Measurements from ENCODE around the gene SUCLG1. TPM values are rescaled to one million over a fixed set of nuclear protein-coding genes. Genes with fewer than 3 reads are reported as not detected.

The SUCLG1 gene
- polyA plus RNA-seq, 1 donor = 79.2 TPM

DNA sequence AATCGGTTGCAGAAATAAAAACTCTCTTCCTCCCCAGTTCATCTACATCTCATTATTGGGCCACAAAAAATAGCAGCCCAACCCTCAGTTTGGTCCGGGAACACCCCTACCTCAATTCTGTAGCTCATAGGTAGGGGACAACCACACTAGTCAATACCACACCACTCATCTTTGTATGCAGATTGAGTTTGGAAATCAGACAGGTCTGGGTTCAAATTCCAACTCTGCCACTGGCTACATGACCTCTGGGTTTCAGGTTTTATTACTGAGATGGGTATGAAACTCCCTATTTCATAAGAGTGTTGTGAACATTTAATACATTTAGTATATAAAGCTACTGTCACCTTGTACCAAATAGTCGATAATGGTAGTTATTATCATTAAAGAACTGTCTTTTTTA lies 2.2 kb upstream of the SUCLG1 start:
- DNase-seq (ENCODE audit: low read depth) = no peak

DNA sequence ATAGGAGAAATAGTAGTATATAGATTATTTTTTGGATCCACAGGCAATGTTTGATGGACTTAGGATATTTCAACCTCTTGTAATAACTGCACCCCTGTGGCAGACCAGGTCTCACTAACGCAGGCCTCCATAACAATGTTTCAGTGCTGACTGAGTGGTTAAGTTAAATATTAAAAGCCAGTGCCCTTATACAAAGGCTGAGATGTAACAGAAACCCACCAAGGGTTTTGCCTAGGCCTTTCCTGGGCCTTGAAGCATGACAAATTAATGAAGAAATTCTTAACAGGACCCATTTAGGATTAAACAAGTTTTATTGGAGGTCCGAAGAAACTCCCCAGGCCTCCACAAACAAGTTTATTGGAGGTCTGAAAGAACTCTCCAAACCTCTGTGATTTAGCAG lies 1.6 kb upstream of the SUCLG1 start:
- no peak for DNase-seq (ENCODE audit: low read depth)

DNA sequence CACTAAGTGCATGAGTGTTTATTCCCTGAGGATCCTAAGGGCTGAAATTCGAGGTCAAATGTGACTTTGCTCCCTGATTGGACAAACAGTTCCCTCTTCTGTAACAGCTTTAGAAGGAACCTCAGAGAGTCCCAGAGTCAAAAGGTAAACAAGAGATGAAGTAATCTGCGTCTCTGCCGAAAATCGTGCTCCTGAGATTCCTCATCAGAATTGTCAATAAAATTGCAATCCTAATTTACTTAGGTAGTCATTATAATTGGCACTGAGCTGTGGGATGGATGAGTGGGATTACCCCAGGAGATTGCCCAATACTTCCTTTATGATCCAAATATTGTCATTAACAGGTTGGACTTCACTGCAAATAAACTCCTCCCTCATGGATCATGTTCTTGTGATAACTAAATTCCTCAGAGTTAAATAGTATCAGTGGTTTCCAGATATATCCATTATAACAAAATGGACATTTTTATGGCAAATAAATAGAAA lies 907 bp upstream of the SUCLG1 start:
- no peak for DNase-seq (ENCODE audit: low read depth)

DNA sequence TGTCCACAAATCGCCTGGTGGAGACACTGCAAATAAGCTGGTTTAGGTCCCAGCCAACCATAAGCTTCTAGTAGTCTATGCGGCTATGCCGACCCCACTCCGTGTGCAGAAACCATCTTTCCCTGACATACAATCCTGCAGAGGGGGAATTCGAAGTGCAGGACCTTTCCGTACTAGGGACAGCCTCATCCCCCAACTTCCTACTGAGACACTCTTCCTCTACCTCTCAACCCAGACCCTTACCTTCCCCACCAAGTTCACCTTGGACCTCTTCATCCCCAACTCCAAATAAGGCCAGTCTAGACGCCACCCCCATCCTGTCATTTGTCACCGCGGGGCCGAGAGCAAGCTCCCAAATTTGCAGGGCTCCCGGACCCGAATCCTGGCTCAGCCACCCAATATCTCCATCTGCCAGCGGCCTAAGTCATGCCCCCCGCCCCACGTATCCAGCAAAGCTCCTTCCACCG lies 496 bp downstream of the SUCLG1 start:
- DNase-seq (ENCODE audit: low read depth) = no peak

DNA sequence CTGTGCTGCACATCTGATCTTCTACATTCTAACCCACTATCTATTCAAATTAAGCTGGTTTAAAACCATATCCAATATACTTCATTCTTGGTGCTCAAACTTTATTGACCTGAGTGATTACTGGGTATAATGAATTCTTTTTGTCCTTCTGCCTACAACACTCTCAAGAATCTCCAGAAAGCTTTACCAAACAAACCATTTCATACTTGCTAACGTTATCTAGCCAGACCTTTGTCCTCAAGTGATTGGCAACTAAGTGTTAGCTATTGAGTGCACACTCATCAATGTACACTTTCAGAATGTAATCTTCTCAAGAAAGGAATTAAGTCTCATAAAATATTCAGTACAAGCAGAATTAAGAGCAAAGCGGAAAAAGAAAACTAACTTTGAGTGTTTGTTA lies 1.4 kb downstream of the SUCLG1 start:
- no peak for DNase-seq (ENCODE audit: low read depth)

DNA sequence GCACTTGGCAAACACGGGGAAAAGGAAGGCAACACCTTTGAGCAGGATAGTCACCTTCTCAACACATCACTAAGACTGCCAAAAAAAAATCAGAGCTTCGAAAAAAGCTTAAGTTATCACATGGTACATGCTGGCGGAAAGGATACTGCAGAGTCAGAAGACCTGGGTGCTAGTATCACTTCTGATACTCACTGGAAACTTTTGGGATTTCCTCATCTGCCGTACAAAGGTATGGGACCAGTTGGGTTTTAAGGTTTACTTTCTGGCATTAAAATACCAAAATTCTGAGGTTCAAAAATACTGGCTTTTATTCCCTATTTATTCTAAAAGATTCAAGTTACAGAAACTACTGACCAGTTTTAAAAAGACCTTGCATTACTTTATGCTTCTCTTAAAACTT lies 2.9 kb downstream of the SUCLG1 start:
- DNase-seq (ENCODE audit: low read depth) = no peak

DNA sequence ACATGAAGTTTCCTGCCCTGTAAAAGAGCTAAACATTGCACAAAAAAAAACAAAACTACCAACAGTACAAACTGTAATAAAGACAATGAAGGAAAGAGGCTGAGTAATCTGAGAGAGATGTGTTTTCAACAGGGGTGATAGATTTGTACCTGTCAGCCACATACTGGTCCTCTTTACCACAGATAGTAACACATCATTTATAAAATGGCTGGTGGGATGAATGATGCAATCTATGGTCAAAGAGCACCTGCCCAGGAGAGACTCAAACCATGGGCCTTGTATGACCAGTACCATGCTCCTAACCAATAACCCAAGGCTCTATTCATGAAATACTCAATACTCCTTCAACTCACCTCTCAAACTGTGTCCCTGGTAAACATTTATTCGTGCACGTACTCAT lies 4.5 kb downstream of the SUCLG1 start:
- no peak for DNase-seq (ENCODE audit: low read depth)

DNA sequence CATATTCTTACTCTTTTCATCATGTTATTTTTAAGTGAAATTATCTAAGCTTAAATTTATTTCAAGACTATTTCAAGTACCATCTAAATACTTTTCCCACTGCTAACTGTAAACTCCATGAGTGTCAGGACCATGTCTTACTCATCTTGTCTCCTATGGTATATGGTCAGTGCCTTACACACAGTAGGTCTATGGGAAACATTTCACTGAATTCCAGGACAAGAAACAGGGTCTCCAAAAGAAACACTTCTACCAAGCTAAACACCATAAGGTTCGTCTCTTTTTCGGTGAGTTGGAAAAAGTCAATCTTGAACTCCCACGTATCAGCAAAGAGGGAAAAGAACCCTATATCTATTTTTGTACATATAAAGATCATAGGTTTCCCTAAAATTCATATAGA lies 6.5 kb downstream of the SUCLG1 start:
- DNase-seq (ENCODE audit: low read depth) = no peak

DNA sequence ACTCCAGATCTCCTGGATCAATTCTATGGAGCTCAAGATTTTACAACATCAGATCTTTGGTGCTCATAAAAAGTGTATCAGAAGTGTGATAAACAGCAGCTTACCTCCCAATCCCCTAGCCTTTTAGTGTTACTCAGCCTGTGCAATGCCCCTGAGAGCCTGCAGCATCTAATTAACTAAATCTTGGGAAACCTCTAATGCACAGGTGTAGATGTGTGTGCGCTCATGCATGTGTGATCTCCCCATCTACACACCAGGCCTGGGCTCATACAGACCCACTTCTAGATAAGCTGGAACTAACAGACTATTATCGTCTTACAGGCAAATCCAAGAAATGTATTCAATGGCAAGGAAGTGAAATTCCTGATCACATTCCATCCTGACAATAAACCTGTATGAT lies 7.5 kb downstream of the SUCLG1 start:
- no peak for DNase-seq (ENCODE audit: low read depth)

DNA sequence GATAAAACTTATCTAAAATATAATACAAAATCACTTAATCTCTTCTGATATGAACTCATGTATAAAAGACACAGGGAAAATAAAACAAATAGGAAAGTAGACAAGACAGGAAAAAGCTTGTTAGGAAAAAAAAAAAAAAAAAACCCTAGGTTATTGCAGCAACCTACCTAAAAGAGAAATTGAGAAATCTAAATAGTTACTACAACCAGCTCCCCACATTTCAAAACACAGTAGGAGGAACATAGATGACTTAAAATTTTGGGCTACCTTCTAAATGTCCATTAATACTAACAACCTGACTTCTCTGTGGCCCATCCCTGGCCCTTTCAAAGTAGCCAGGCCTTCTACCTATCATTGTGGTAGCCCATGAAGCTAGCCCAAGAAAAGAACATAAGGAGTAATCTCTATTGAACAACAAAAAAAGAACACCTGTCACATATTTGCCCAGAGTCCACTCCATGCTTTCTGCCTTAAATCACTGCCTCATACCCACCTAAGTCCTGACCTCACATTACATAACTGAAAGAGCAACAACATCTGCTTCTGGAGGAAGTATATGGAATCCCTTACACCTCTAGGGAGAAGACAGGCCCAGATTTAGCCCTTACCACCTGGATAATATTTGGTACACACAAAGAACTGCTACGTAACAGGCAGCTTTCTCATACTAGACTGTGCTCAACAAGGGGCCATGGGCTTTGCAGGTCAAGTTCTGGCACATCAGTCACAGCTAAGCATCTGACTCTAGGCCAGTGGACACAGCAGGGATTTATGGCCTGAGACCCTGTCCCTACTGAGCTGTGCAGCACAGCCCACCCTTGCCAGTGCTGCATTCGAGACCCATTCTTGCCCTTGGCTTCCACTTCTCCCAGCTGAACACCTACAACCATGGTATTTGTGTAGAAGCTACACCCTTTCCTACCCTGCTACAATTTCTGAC lies 8.5 kb downstream of the SUCLG1 start:
- no peak for DNase-seq (ENCODE audit: low read depth)

DNA sequence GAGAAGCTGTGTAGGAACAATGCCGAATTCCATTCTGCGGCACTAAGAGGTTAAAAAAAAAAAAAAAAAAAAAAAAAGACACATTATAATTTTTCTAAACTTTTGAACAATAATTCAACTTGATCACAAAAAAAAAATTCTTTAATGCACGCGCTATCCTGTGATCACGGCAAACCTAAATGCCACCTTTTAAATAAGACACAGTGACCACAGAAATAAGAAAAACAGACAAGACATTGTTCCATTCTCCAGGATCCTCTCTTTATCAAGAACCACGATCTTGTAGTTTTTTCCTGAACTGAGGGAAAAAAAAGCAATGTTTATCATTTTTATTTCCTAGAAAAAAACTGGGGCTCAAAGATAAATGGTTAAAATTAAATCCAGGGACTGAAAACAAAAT lies 9.4 kb downstream of the SUCLG1 start:
- DNase-seq (ENCODE audit: low read depth) = no peak

DNA sequence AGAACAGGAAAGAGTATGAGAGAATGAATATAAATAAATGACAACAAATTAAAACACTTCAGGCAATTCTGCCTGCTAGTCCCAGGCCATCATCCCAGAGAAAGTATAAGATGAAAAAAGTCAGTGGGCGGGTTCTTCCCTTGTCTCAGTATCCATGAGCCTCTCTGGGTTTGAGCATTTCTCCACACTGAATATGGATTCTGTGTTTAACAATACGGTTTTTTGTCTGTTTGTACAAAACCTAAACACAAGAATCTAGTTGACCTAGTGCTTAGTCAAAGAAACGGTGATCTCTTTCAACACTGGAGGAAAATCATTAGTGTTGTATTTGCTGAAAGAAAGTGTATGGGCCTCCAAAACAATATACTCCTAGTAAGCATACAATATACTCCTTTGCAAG lies 10.0 kb downstream of the SUCLG1 start:
- DNase-seq (ENCODE audit: low read depth) = no peak

DNA sequence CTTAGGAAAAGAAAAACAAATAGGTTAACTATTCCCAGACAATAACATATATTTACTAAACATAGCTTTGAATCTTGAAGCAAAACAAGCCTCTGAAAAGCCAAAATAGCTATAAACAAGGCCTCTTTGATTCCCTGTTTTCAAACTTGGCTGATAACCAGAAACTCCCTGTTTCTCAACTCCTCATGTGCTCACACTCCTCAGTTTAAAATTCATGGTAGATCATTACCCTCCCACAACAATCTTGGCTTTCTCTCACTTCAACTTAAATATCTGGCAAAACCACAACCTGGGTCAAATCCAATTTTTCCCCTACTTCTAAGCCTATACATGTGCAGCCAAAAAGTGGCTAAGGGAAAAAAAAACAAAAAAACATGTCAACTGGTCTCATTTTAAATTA lies 15.6 kb downstream of the SUCLG1 start:
- no peak for DNase-seq (ENCODE audit: low read depth)

DNA sequence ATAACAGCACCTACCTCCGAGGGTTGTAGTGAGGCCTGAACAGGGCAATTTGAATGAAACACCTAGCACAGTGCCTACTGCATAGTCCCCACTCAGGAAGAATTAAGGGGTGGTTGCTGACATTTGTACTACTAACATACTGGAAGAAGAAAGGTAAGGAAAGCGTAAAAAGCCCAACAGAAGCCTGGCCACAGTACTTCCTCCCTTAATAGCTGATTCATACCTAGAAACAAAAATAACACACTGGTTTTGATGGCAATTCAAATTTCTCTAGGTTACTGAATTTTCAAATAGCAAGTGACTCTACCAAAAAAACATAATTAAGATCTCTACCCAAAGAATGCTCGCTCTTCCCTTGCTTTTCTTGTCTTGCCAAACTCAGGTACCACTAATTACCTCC lies 16.2 kb downstream of the SUCLG1 start:
- DNase-seq (ENCODE audit: low read depth) = no peak

DNA sequence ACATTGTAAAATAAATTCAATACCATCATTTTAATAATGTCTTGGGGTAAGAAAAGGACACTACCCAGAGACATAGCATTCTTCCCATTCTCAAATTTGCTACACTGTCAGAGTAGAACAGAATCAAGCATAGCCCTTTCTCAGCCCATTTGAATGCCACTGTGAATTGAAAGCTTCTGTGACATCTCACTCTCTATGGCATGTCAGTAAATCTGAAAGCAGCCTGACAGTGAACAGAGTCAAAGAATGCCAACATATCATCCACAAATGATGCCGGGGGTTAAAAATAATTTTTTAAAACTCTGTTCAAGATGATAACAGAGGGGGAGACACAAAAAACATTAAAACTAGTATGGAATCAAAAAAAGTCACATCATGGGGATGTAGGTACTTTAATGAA lies 17.6 kb downstream of the SUCLG1 start:
- no peak for DNase-seq (ENCODE audit: low read depth)

DNA sequence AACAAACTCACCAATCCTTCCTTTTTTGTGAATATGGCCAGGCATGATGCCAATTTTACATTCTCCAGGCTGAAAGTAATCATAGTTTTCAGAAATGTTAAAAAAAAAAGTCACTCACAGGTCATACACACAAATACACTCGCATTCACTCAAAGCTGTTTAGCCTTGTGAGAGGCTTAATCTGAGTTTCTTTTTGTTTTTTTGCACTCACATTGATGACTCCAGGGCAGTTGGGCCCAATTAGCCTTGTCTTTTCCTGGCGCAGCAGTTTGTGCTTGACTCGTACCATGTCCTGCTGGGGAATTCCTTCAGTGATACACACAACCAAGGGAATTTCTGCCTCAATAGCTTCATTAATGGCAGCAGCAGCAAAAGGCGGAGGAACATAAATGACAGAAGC lies 18.0 kb downstream of the SUCLG1 start:
- no peak for DNase-seq (ENCODE audit: low read depth)

DNA sequence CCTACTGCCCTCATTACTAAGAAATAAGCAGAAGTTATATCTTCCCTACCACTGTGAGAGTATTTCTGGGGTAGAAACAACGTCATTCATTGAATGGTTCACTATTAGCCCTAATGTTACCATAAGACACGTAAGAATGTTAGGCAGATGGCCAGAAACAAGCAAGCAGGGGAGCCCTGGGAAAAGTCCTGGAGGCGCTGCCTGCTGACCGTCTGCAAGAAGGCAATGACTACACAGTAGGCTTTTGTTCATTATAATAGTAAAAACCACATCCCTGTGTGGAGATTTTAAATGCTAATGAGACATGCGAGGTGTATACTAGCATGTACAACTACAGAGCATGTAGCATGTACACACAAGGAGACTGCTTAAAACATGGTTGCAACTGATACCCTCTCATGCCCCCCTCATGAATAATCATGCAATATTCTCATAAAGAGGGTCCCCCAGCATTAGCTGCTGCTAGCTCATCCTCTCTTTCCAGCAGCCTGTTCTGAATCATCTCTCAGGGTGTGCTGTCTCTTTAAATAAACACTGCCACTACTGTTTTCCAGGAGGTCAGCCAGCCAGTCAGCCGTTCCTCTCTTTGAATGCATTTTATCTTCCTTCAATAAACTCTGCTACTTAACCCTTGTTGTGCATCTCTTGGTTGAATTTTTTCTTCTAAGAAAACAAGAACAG lies 23.6 kb downstream of the SUCLG1 start:
- no peak for DNase-seq (ENCODE audit: low read depth)

DNA sequence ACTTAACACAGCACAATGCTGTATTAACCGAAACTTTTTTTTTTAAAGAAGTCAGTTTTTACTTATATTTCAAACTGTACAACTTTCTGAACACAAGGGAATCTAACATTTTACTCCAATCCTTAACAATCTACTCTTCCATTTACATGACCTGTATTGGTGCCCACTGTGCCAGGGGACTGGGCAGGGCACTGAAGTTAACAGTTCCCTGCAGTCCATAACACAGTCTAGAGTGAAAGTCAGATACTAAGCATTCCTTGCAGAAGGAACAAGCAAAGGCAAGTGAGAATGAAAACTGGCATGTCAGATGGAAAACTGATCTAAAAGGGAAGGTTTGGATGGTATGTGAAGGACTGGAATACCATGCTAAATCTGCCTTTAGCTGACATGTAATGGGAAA lies 29.8 kb downstream of the SUCLG1 start:
- no peak for DNase-seq (ENCODE audit: low read depth)

DNA sequence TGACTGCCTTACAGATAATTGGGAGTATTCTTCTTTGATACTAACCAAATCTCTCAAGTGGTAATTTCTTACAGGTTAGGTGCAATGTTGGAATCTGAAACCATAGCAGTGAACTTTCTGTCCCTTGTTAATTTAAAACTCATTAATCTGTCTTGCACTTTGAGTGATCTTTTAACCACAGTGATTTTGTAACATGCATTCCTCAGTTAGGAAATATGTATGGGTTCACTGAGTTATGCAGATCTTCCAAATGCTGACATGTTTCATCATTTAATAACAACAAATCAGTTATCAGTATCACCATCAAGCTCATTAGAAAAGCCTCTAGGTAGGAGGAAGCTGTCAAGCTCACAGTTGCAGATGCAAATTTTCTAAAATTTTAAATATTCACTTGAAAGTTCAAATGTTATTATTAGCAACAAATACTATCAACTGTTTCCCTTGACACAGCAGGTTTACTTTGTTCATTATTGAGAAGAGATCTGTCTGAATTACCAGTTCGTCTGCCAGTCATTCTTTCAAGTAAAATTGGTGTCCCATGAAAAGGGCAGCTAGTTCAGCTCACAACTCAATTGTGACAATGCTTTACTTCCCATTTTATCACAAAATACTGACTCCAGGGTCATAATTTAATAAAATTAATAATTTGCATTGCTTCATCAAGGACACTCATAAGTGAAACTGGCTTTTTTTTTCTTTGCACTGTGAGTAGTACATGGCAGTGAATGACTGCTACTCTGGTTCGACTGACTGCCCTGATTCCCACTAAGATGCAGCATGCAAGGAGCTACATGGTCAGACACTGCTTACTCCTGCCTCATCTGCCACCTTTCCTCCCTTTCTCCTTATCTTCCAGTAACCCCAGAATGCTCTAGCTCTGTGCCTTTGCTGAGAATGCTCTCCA lies 31.6 kb downstream of the SUCLG1 start:
- no peak for DNase-seq (ENCODE audit: low read depth)

DNA sequence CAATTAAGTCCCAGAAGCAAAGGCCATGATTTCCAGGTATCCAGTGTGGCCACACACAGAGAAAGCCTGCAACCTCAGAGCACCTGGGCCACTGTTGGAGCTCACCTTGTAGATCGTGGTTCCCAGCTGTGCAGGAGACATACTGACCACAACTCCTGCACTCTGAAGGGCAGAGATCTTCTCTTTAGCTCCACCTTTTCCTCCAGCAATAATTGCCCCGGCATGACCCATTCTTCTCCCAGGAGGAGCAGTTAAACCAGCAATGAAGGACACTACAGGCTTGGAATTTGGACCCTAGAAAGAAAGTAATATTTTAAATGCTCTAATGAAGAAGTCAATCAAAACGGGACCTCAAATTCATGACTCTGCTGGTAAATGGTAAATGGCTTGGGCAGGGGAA lies 33.8 kb downstream of the SUCLG1 start:
- DNase-seq (ENCODE audit: low read depth) = no peak

DNA sequence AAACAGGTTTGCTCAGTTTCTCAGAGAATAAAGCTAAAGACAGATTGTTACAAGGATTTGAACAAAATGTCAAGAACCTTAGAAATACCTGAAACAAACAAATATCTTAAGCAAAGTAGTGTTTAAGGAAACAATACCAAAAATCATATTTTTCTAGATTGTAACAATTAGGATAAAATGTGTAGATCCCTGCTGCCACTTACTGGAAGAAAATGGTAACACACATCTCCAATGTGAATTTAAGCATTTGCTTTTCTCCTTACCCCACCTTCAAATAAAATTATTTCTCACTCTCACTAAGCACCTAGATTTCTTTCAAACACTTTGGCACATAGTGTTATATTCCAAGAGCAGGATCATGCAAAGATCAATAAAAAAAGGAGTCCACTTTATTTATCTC lies 34.9 kb downstream of the SUCLG1 start:
- no peak for DNase-seq (ENCODE audit: low read depth)

DNA sequence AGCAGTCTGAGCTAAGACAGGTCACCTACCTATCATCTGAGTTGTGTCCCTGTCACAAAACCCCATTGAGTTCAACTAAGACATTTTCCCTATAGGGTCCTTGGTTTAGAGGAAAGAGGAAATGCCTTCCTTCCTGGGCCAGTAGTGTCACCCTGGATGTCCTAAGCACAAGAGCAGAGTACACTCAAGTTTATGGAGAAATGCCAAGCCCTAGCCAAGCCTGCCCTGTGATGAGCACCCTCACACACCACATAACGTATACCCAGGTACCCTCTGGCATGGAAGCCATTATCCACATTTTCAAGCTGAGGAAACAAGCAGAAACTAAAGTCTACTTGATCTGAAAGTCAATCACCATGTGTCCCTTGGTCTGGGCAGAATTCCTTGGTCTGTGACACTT lies 37.3 kb downstream of the SUCLG1 start:
- no peak for DNase-seq (ENCODE audit: low read depth)
